Muscle layer of duodenum (tissue), 2 donors: ENCODE results near the gene NLRP6.
"Not testable (repeated sequence)": the region's sequence is repeated elsewhere in the genome, so short reads cannot be mapped to it uniquely, and the experiment has no call there.

ENCODE experiments used
- H3K27ac ChIP-seq: one replicate; pipeline ENCODE4 v1.7.0; 2013; ENCODE audit warnings: mild to moderate bottlenecking, low read length
- H3K27me3 ChIP-seq: one replicate; pipeline ENCODE4 v1.7.0; 2013; ENCODE audit warnings: low read depth, mild to moderate bottlenecking, control low read depth, low read length
- H3K36me3 ChIP-seq, 2 donors: one replicate each; pipeline ENCODE4 v1.7.0; 2013; ENCODE audit warnings: low read length in 2 of 2, control low read depth in 1 of 2, mild to moderate bottlenecking in 1 of 2; ENCODE audit not compliant: insufficient read depth in 2 of 2, control insufficient read depth in 1 of 2
- H3K4me1 ChIP-seq, 2 donors: one replicate each; pipeline ENCODE4 v1.7.0; 2013; ENCODE audit warnings: low read length in 2 of 2, mild to moderate bottlenecking in 2 of 2, control low read depth in 1 of 2, moderate library complexity in 1 of 2; ENCODE audit not compliant: insufficient read depth in 2 of 2, control insufficient read depth in 1 of 2
- H3K4me3 ChIP-seq, 2 donors: one replicate each; pipeline ENCODE4 v1.7.0; 2013; ENCODE audit warnings: low read length in 2 of 2, low read depth in 1 of 2, mild to moderate bottlenecking in 1 of 2
- H3K9me3 ChIP-seq, 2 donors: one replicate each; pipeline ENCODE4 v1.7.0; 2013; ENCODE audit warnings: low read length in 2 of 2, control low read depth in 1 of 2, mild to moderate bottlenecking in 1 of 2; ENCODE audit not compliant: control insufficient read depth in 1 of 2
- donor health status: healthy.

NLRP6 gene

GRCh38 chr11:298406-299065, 20.3 kb downstream of the NLRP6 start:
- Histone ChIP-seq H3K27me3 (no peaks in the 10 kb centered on the region), H3K4me1 (no peaks in the 10 kb centered on the region), H3K36me3 (peaks cover 0 to 6% of the 10 kb centered on the region in 2 donors), H3K9me3 (no peaks in the 10 kb centered on the region), H3K4me3 (no peak overlapping the region), H3K27ac (no peak overlapping the region)

GRCh38 chr11:299081-299891, 21.1 kb downstream of the NLRP6 start, which contains the start of gene IFITM5:
Gene IFITM5, minus strand, starts transcription at chr11:299526. Its CDS starts 36 bp downstream, at chr11:299490.
- no peaks in the 10 kb centered on the region for H3K9me3 ChIP-seq
- H3K4me3 ChIP-seq, result no peak within 1 kb of the TSS
- H3K27me3 ChIP-seq, result no peaks in the 10 kb centered on the region
- H3K4me1 ChIP-seq, result peaks cover 0 to under 1% of the 10 kb centered on the region in 2 donors
- H3K36me3 ChIP-seq, result no peaks in the 10 kb centered on the region
- no peak within 1 kb of the TSS for H3K27ac ChIP-seq

GRCh38 chr11:299951-300735, 21.9 kb downstream of the NLRP6 start:
- Histone ChIP-seq H3K9me3 (no peaks in the 10 kb centered on the region), H3K4me3 (no peak overlapping the region), H3K36me3 (no peaks in the 10 kb centered on the region), H3K4me1 (peaks cover 0 to 8% of the 10 kb centered on the region in 2 donors), H3K27me3 (no peaks in the 10 kb centered on the region), H3K27ac (no peak overlapping the region)

GRCh38 chr11:303363-303762, 25.2 kb downstream of the NLRP6 start:
- H3K36me3 ChIP-seq, result no peaks in the 10 kb centered on the region
- no peaks in the 10 kb centered on the region for H3K27me3 ChIP-seq
- peaks cover 7 to 12% of the 10 kb centered on the region in 2 donors for H3K4me1 ChIP-seq
- H3K4me3 ChIP-seq, result no peak overlapping the region
- no peaks in the 10 kb centered on the region for H3K9me3 ChIP-seq
- no peak overlapping the region for H3K27ac ChIP-seq

- no peaks in the 10 kb centered on the region for H3K27me3 ChIP-seq
- H3K36me3 ChIP-seq, result no peaks in the 10 kb centered on the region
- H3K9me3 ChIP-seq, result no peaks in the 10 kb centered on the region
- no peak overlapping the region for H3K27ac ChIP-seq
- no peak overlapping the region for H3K4me3 ChIP-seq
- peaks cover 7 to 13% of the 10 kb centered on the region in 2 donors for H3K4me1 ChIP-seq
Observed at GRCh38 chr11:304061-304506, 25.9 kb downstream of the NLRP6 start.

GRCh38 chr11:304915-305843, 27.0 kb downstream of the NLRP6 start:
- Histone ChIP-seq H3K36me3 (no peaks in the 10 kb centered on the region), H3K9me3 (no peaks in the 10 kb centered on the region), H3K27me3 (no peaks in the 10 kb centered on the region), H3K4me3 (no peak overlapping the region), H3K27ac (no peak overlapping the region), H3K4me1 (peaks cover 7 to 19% of the 10 kb centered on the region in 2 donors)

- Histone ChIP-seq H3K4me3 (no peak overlapping the region), H3K27me3 (no peaks in the 10 kb centered on the region), H3K4me1 (peaks cover 7 to 19% of the 10 kb centered on the region in 2 donors), H3K36me3 (no peaks in the 10 kb centered on the region), H3K9me3 (no peaks in the 10 kb centered on the region), H3K27ac (no peak overlapping the region)
Observed at GRCh38 chr11:305844-306211, 27.6 kb downstream of the NLRP6 start.

- H3K27ac ChIP-seq, result peak overlapping the region; percentile 83
- H3K9me3 ChIP-seq, result no peaks in the 10 kb centered on the region
- H3K4me3 ChIP-seq, result no peak overlapping the region
- H3K36me3 ChIP-seq, result no peaks in the 10 kb centered on the region
- H3K4me1 ChIP-seq, result peaks cover 7 to 19% of the 10 kb centered on the region in 2 donors
- H3K27me3 ChIP-seq, result no peaks in the 10 kb centered on the region
Observed at GRCh38 chr11:306645-307371, 28.6 kb downstream of the NLRP6 start.

- H3K27me3 ChIP-seq, H3K36me3 ChIP-seq, H3K9me3 ChIP-seq: not testable (repeated sequence)
- Histone ChIP-seq H3K4me1 (peaks cover 7 to 22% of the 10 kb centered on the region in 2 donors), H3K4me3 (peak within 1 kb of the TSS; percentile 69 to 76), H3K27ac (peak within 1 kb of the TSS; percentile 83)
Observed at GRCh38 chr11:307766-308708, 29.8 kb downstream of the NLRP6 start, which contains the start of gene IFITM2. Gene IFITM2, plus strand, starts transcription at chr11:307816. Its CDS starts 377 bp downstream, at chr11:308193.
